ENCODE results near the gene FNDC10. TPM values are rescaled to one million over a fixed set of nuclear protein-coding genes. Genes with fewer than 3 reads are reported as not detected.
"Not testable (repeated sequence)": the region's sequence is repeated elsewhere in the genome, so short reads cannot be mapped to it uniquely, and the experiment has no call there.

Gene FNDC10
- total RNA-seq, 2 donors from 2014 or later: 0.54 to 2.7 TPM

- no peaks in the 10 kb centered on the region for H3K9me3 ChIP-seq
- TF ChIP-seq, protein P1, sequence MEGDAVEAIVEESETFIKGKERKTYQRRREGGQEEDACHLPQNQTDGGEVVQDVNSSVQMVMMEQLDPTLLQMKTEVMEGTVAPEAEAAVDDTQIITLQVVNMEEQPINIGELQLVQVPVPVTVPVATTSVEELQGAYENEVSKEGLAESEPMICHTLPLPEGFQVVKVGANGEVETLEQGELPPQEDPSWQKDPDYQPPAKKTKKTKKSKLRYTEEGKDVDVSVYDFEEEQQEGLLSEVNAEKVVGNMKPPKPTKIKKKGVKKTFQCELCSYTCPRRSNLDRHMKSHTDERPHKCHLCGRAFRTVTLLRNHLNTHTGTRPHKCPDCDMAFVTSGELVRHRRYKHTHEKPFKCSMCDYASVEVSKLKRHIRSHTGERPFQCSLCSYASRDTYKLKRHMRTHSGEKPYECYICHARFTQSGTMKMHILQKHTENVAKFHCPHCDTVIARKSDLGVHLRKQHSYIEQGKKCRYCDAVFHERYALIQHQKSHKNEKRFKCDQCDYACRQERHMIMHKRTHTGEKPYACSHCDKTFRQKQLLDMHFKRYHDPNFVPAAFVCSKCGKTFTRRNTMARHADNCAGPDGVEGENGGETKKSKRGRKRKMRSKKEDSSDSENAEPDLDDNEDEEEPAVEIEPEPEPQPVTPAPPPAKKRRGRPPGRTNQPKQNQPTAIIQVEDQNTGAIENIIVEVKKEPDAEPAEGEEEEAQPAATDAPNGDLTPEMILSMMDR (IDR thresholded peaks at IDR 0.05): no peak
- no peaks in the 10 kb centered on the region for H3K27me3 ChIP-seq (replicated peaks; ENCODE audit: insufficient read depth)
- H3K36me3 ChIP-seq: no peaks in the 10 kb centered on the region
- no peak for ATAC-seq (ENCODE audit: insufficient number of reproducible peaks, low FRiP score, low read depth)
- H3K4me1 ChIP-seq (ENCODE audit: control insufficient read depth in 1 of 2, low read depth in 2 of 2): peaks cover 0 to 14% of the 10 kb centered on the region in 2 donors
- H3K4me3 ChIP-seq: no peak overlapping the region
- no peak for DNase-seq (ENCODE audit: low spot score)
- H3K27ac ChIP-seq: no peak overlapping the region
Measured at GRCh38 chr1:1596493-1597274, 3.3 kb downstream of the FNDC10 start.

GRCh38 chr1:1595341-1595740 lies 4.6 kb downstream of the FNDC10 start:
- not testable (repeated sequence) for DNase-seq (ENCODE audit: low spot score); H3K9me3 ChIP-seq; H3K4me3 ChIP-seq; H3K4me1 ChIP-seq (ENCODE audit: control insufficient read depth in 1 of 2, low read depth in 2 of 2); H3K27me3 ChIP-seq (replicated peaks; ENCODE audit: insufficient read depth); ATAC-seq (ENCODE audit: insufficient number of reproducible peaks, low FRiP score, low read depth); H3K36me3 ChIP-seq; H3K27ac ChIP-seq

- H3K4me3 ChIP-seq: no peak overlapping the region
- no peaks in the 10 kb centered on the region for H3K36me3 ChIP-seq
- DNase-seq (ENCODE audit: low spot score) (no peak), ATAC-seq (ENCODE audit: insufficient number of reproducible peaks, low FRiP score, low read depth) (no peak)
- H3K27ac ChIP-seq: no peak overlapping the region
- no peaks in the 10 kb centered on the region for H3K27me3 ChIP-seq (replicated peaks; ENCODE audit: insufficient read depth)
- H3K9me3 ChIP-seq: no peaks in the 10 kb centered on the region
- H3K4me1 ChIP-seq (ENCODE audit: control insufficient read depth in 1 of 2, low read depth in 2 of 2): peaks cover 0 to 6% of the 10 kb centered on the region in 2 donors
- TF ChIP-seq, protein P1 (IDR thresholded peaks at IDR 0.05): no peak
Measured at GRCh38 chr1:1594602-1595260, 5.2 kb downstream of the FNDC10 start.

- Histone ChIP-seq H3K4me3 (no peak overlapping the region), H3K9me3 (no peaks in the 10 kb centered on the region), H3K27ac (no peak overlapping the region), H3K36me3 (no peaks in the 10 kb centered on the region), H3K27me3 (replicated peaks; ENCODE audit: insufficient read depth) (no peaks in the 10 kb centered on the region), H3K4me1 (ENCODE audit: control insufficient read depth in 1 of 2, low read depth in 2 of 2) (peaks cover 0 to 6% of the 10 kb centered on the region in 2 donors)
- TF ChIP-seq, protein P1 (IDR thresholded peaks at IDR 0.05): no peak
- ATAC-seq (ENCODE audit: insufficient number of reproducible peaks, low FRiP score, low read depth) (no peak), DNase-seq (ENCODE audit: low spot score) (no peak)
Measured at GRCh38 chr1:1593834-1594601, 5.9 kb downstream of the FNDC10 start.

GRCh38 chr1:1591452-1591851 lies 8.5 kb downstream of the FNDC10 start:
- H3K4me3 ChIP-seq: no peak overlapping the region
- H3K4me1 ChIP-seq (ENCODE audit: control insufficient read depth in 1 of 2, low read depth in 2 of 2): no peaks in the 10 kb centered on the region
- no peak for ATAC-seq (ENCODE audit: insufficient number of reproducible peaks, low FRiP score, low read depth)
- no peaks in the 10 kb centered on the region for H3K36me3 ChIP-seq
- H3K27ac ChIP-seq: no peak overlapping the region
- TF ChIP-seq, protein P1 (IDR thresholded peaks at IDR 0.05): no peak
- H3K27me3 ChIP-seq (replicated peaks; ENCODE audit: insufficient read depth): no peaks in the 10 kb centered on the region
- H3K9me3 ChIP-seq: no peaks in the 10 kb centered on the region
- no peak for DNase-seq (ENCODE audit: low spot score)
